Kidney (tissue), 14 donors: Measurements from ENCODE around the gene NR5A1. TPM values are rescaled to one million over a fixed set of nuclear protein-coding genes. Genes with fewer than 3 reads are reported as not detected.

ENCODE experiments used
- DNase-seq, 5 donors: peaks; one replicate each; pipeline ENCODE4 v3.0.0-alpha.2; 2013 to 2020
- FAIRE-seq: peaks from 2 replicates; lab custom pipeline; 2012; peaks lifted over from hg19 to GRCh38; lab: Jason Lieb, UNC
- H3K27ac ChIP-seq, 2 donors: one replicate each; pipeline ENCODE4 v1.7.0; 2013; ENCODE audit warnings: low read depth in 2 of 2, low read length in 2 of 2, inconsistent platforms in 1 of 2
- H3K27me3 ChIP-seq: one replicate; pipeline ENCODE4 v1.7.1; 2013; ENCODE audit warnings: low read length, inconsistent platforms; ENCODE audit not compliant: control insufficient read depth, insufficient read depth
- H3K36me3 ChIP-seq, 3 donors: one replicate each; pipeline versions ENCODE4 v1.7.0 to v1.7.1; 2013; ENCODE audit warnings: low read length in 3 of 3, control low read depth in 1 of 3, inconsistent platforms in 1 of 3; ENCODE audit not compliant: insufficient read depth in 3 of 3, control insufficient read depth in 2 of 3
- H3K4me1 ChIP-seq, 3 donors: one replicate each; pipeline versions ENCODE4 v1.7.0 to v1.7.1; 2013; ENCODE audit warnings: low read length in 3 of 3, inconsistent platforms in 1 of 3, low read depth in 1 of 3; ENCODE audit not compliant: control insufficient read depth in 2 of 3, insufficient read depth in 2 of 3
- H3K4me3 ChIP-seq, 3 donors: one replicate each; pipeline versions ENCODE4 v1.7.0 to v1.8.1; 2013; ENCODE audit warnings: low read length in 3 of 3, control low read depth in 1 of 3, inconsistent platforms in 1 of 3
- H3K9ac ChIP-seq, 3 donors: one replicate each; pipeline versions ENCODE4 v1.7.0 to v1.7.1; 2013; ENCODE audit warnings: low read length in 3 of 3, control low read depth in 1 of 3, inconsistent platforms in 1 of 3
- H3K9me3 ChIP-seq, 3 donors: one replicate each; pipeline versions ENCODE4 v1.7.0 to v1.7.1; 2013; ENCODE audit warnings: low read length in 3 of 3, control low read depth in 1 of 3, inconsistent platforms in 1 of 3; ENCODE audit not compliant: control insufficient read depth in 2 of 3, insufficient read depth in 1 of 3
- CTCF ChIP-seq: IDR thresholded peaks from 3 replicates; pipeline ENCODE4 v1.5.1; 2012; ENCODE audit warnings: mild to moderate bottlenecking, moderate library complexity, borderline replicate concordance; ENCODE audit not compliant: insufficient read depth; ENCODE audit errors: extremely low read depth
- intact Hi-C: fragments of 100-400 bp; cut with DNase I; formaldehyde crosslinking; loops from one replicate; pipeline ENCODE4 v1.11.1; 2022
- polyA plus RNA-seq: library from polyadenylated mRNA; stranded (reverse); fragments of 350-450 nt; fragmentation: Illumina TruSeq; extraction: RNeasy Lipid Tissue Mini Kit (QIAGEN cat#74804); gene quantifications from one replicate; pipeline ENCODE4 v1.2.3, GENCODE V29; 2014; ENCODE audit warnings: low read depth, low replicate concordance; ENCODE audit not compliant: insufficient read depth
- total RNA-seq: library from RNA; stranded (reverse); fragmentation: NEBNext Ultra II Directional; extraction: Animal tissue kit (Norgen Biotek cat#: 25700); gene quantifications from one replicate; pipeline ENCODE4 v1.2.1, GENCODE V29; 2021
- donor health status: control.
- donor health status: control.
- donor health status: control.
- donor health status: control.
- donor health status: control.
- donor health status: DM: yes; HTN: yes; CAD: no.
- donor health status: Normal renal cell carcinoma (clear cell type).

NR5A1 gene
- total and polyA plus RNA-seq, 2 donors from 2014 or later, result not detected

DNA sequence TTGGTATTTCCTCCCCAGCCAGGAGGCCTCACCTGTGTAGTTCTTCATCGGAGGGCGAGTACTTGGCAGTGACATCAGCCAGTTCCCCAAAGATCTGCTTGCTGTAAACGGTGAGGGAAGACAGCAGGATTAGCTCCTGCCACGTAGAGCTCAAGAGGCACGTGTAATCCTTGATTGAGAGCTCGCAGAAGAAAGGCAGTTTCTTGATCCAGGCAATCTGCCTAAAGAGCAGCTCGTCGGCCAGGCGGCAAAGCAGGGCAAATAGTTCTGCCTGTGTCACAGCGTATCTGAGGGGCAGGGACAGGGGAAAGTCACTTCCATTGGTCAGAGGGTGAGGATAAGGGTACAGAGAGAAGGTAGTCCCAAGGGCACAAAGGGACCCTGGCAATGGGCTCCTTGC lies 28.6 kb upstream of the NR5A1 start:
- no peak for TF ChIP-seq CTCF
- Histone ChIP-seq H3K9ac (no peak overlapping the region), H3K27ac (no peak overlapping the region), H3K4me3 (no peak overlapping the region), H3K27me3 (no peaks in the 10 kb centered on the region), H3K36me3 (no peaks in the 10 kb centered on the region), H3K4me1 (no peaks in the 10 kb centered on the region), H3K9me3 (no peaks in the 10 kb centered on the region)
- no peak for DNase-seq
- intact Hi-C loops, result no loop called here
- no peak for FAIRE-seq

GRCh38 chr9:124532897-124533296 lies 25.7 kb upstream of the NR5A1 start:
- H3K4me3 ChIP-seq, result no peak overlapping the region
- H3K27ac ChIP-seq, result no peak overlapping the region
- FAIRE-seq (no peak), DNase-seq (no peak)
- no peaks in the 10 kb centered on the region for H3K27me3 ChIP-seq
- no peak overlapping the region for H3K9ac ChIP-seq
- TF ChIP-seq CTCF, result no peak
- no peaks in the 10 kb centered on the region for H3K4me1 ChIP-seq
- intact Hi-C loops, result no loop called here
- no peaks in the 10 kb centered on the region for H3K36me3 ChIP-seq
- H3K9me3 ChIP-seq, result no peaks in the 10 kb centered on the region

DNA sequence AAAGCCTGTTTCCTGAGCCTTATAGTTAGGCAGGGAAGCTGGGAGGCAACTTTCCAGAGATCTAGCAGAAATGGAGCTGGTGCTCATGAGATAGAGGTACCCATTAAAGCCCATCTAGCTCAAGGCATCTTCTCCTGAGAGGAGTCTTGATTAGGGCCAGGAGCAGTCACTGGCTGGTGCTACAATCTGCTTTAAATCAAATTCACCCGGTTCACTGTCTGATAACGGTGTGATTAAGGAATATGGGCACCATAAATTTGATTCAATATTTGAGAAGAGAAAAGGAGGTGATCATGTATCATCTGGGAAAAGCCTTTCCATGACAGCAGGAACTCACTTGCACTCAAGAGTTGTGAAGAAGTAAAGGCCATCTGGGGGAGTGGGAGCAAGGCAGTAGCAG lies 23.9 kb upstream of the NR5A1 start:
- no peak overlapping the region for H3K4me3 ChIP-seq
- peaks cover 0 to 13% (median 5%) of the 10 kb centered on the region in 3 donors for H3K36me3 ChIP-seq
- H3K9me3 ChIP-seq, result no peaks in the 10 kb centered on the region
- intact Hi-C loops, result no loop called here
- no peak for DNase-seq
- H3K9ac ChIP-seq, result no peak overlapping the region
- no peak for FAIRE-seq
- H3K27ac ChIP-seq, result no peak overlapping the region
- no peak for TF ChIP-seq CTCF
- no peaks in the 10 kb centered on the region for H3K27me3 ChIP-seq
- H3K4me1 ChIP-seq, result no peaks in the 10 kb centered on the region

DNA sequence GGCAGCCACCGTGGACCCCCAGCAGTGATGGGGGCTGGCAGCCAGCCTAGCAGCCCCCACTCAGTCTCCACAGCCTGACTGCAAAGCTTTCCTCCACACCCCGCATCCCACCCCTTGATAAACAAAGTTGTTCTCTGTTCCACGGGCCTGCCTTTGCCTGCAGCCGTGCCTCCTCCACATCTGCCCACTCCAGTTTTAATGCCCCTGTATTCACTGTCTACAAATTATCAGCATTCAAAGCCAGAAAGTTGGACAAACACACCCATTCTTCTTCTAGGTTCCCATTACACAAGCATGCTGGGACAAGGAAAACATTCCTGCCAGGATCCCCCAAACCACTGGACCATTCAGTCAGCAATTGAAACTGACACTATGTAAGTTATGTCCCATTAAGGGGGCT lies 23.0 kb upstream of the NR5A1 start:
- Histone ChIP-seq H3K4me1 (no peaks in the 10 kb centered on the region), H3K27me3 (no peaks in the 10 kb centered on the region), H3K4me3 (no peak overlapping the region), H3K9ac (no peak overlapping the region), H3K36me3 (peaks cover 0 to 14% (median 5%) of the 10 kb centered on the region in 3 donors), H3K9me3 (no peaks in the 10 kb centered on the region), H3K27ac (no peak overlapping the region)
- no peak for FAIRE-seq
- no peak for DNase-seq
- intact Hi-C loops, result no loop called here
- TF ChIP-seq CTCF, result no peak
